Left lung (tissue), 10 donors: Measurements from ENCODE around the gene OR1I1. TPM values are rescaled to one million over a fixed set of nuclear protein-coding genes. Genes with fewer than 3 reads are reported as not detected.

Source experiments
- ATAC-seq: fragments of 200-7000 bp; cut with Tn5 transposase; one replicate; pipeline ENCODE4 v1.9.1; 2020; ENCODE audit warnings: moderate library complexity
- DNase-seq, 4 donors: peaks; one replicate each; pipeline ENCODE4 v3.0.0-alpha.2; 2013 to 2020
- H3K27ac ChIP-seq, 2 donors: fragments of 200-600 bp; sonication (generic) in 1 of 2; one replicate each; pipeline versions ENCODE4 v1.5.0 to v1.8.0; 2020 to 2021
- H3K27me3 ChIP-seq, 2 donors: fragments of 200-600 bp; sonication (generic) in 1 of 2; one replicate each; pipeline versions ENCODE4 v1.5.0 to v1.8.0; 2020 to 2021
- H3K36me3 ChIP-seq, 2 donors: fragments of 200-600 bp; sonication (generic) in 1 of 2; one replicate each; pipeline versions ENCODE4 v1.5.0 to v1.8.0; 2020 to 2021
- H3K4me1 ChIP-seq, 2 donors: fragments of 200-600 bp; one replicate each; pipeline ENCODE4 v1.8.0; 2021
- H3K4me3 ChIP-seq, 2 donors: fragments of 200-600 bp; sonication (generic) in 1 of 2; one replicate each; pipeline versions ENCODE4 v1.5.0 to v1.8.0; 2020 to 2021; ENCODE audit warnings: mild to moderate bottlenecking in 1 of 2
- H3K9me3 ChIP-seq, 2 donors: fragments of 200-600 bp; sonication (generic) in 1 of 2; one replicate each; pipeline versions ENCODE4 v1.5.0 to v1.8.0; 2020 to 2021
- CTCF ChIP-seq, 2 donors: fragments of 200-600 bp; sonication (generic) in 1 of 2; IDR thresholded peaks; one replicate each; pipeline versions ENCODE4 v1.5.0 to v1.8.0; 2021; ENCODE audit warnings: antibody characterized with exemption in 2 of 2
- intact Hi-C, 2 donors: fragments of 100-400 bp; cut with DNase I; formaldehyde crosslinking; loops; one replicate each; pipeline versions ENCODE4 v1.11.2 to v1.14.2; 2022
- polyA plus RNA-seq, 6 donors: library from polyadenylated mRNA; unstranded; fragments of 120-200 nt; gene quantifications; one replicate each; pipeline ENCODE4 v1.2.1, GENCODE V29; 2013; ENCODE audit not compliant: insufficient read length in 6 of 6
- total RNA-seq, 2 donors: library from RNA; stranded (reverse); fragmentation: NEBNext Ultra II Directional; extraction: Animal tissue kit (Norgen Biotek cat#: 25700); gene quantifications; one replicate each; pipeline ENCODE4 v1.2.1, GENCODE V29; 2021
- donor health status: DM: no; HTN: yes; CAD: no.
- donor health status: DM: no; HTN: no; CAD: no.

Gene OR1I1
- total and polyA plus RNA-seq, 8 donors, result 0.07 to 0.14 (median 0.09) TPM; not detected in 2

GRCh38 chr19:15123900-15124299, 41.9 kb downstream of the OR1I1 start:
- ATAC-seq, result no peak
- H3K4me3 ChIP-seq, result peak overlapping the region in 1 of 2 donors; percentile 60
- intact Hi-C loops, result no loop called here
- H3K27me3 ChIP-seq, result no peaks in the 10 kb centered on the region
- no peaks in the 10 kb centered on the region for H3K9me3 ChIP-seq
- peak overlapping the region in 1 of 2 donors; percentile 83 for H3K27ac ChIP-seq
- H3K36me3 ChIP-seq, result peaks cover 0 to 44% of the 10 kb centered on the region in 2 donors
- peaks cover 3 to 19% of the 10 kb centered on the region in 2 donors for H3K4me1 ChIP-seq
- TF ChIP-seq CTCF (IDR thresholded peaks at IDR 0.05), result no peak
- DNase-seq, result no peak

GRCh38 chr19:15124572-15125231, 42.7 kb downstream of the OR1I1 start:
- Histone ChIP-seq H3K27ac (peak overlapping the region; percentile 83 to 85), H3K27me3 (no peaks in the 10 kb centered on the region), H3K4me1 (peaks cover 3 to 19% of the 10 kb centered on the region in 2 donors), H3K9me3 (no peaks in the 10 kb centered on the region), H3K36me3 (peaks cover 0 to 36% of the 10 kb centered on the region in 2 donors), H3K4me3 (peak overlapping the region; percentile 60 to 85)
- intact Hi-C loops, result no loop called here
- DNase-seq, result peak in 1 of 4 donors; percentile 94
- ATAC-seq, result peak; percentile 9
- no peak for TF ChIP-seq CTCF (IDR thresholded peaks at IDR 0.05)

- peak overlapping the region; percentile 60 to 85 for H3K4me3 ChIP-seq
- intact Hi-C loops, result no loop called here
- no peak for TF ChIP-seq CTCF (IDR thresholded peaks at IDR 0.05)
- peaks cover 0 to 29% of the 10 kb centered on the region in 2 donors for H3K36me3 ChIP-seq
- DNase-seq (peak; percentile 97 to 99 (median 98)), ATAC-seq (peak; percentile 95)
- H3K27me3 ChIP-seq, result no peaks in the 10 kb centered on the region
- peak overlapping the region; percentile 83 to 85 for H3K27ac ChIP-seq
- H3K4me1 ChIP-seq, result peaks cover 3 to 19% of the 10 kb centered on the region in 2 donors
- no peaks in the 10 kb centered on the region for H3K9me3 ChIP-seq
These were observed 43.4 kb downstream of the OR1I1 start for GRCh38 chr19:15125232-15126067.

- H3K27ac ChIP-seq, result peak overlapping the region; percentile 83 to 85
- H3K27me3 ChIP-seq, result no peaks in the 10 kb centered on the region
- H3K4me3 ChIP-seq, result peak overlapping the region; percentile 60 to 85
- H3K36me3 ChIP-seq, result peaks cover 0 to 20% of the 10 kb centered on the region in 2 donors
- ATAC-seq (no peak), DNase-seq (peak in 1 of 4 donors; percentile 48)
- no peaks in the 10 kb centered on the region for H3K9me3 ChIP-seq
- TF ChIP-seq CTCF (IDR thresholded peaks at IDR 0.05), result no peak
- intact Hi-C loops, result no loop called here
- peaks cover 3 to 19% of the 10 kb centered on the region in 2 donors for H3K4me1 ChIP-seq
These were observed 44.3 kb downstream of the OR1I1 start for GRCh38 chr19:15126131-15126910.
